Subcutaneous abdominal adipose tissue (tissue), 5 donors: ENCODE data around the gene STAM.

Experiments
- H3K27ac ChIP-seq: one replicate; pipeline ENCODE4 v1.7.0; 2013; ENCODE audit warnings: low read depth, mild to moderate bottlenecking, inconsistent platforms, low read length, moderate library complexity
- H3K27me3 ChIP-seq, 5 donors: one replicate each; pipeline ENCODE4 v1.7.0; 2013; ENCODE audit warnings: low read length in 5 of 5, inconsistent platforms in 1 of 5; ENCODE audit not compliant: control insufficient read depth in 5 of 5, insufficient read depth in 4 of 5
- H3K36me3 ChIP-seq, 5 donors: one replicate each; pipeline ENCODE4 v1.7.0; 2013; ENCODE audit warnings: low read length in 5 of 5; ENCODE audit not compliant: control insufficient read depth in 5 of 5, insufficient read depth in 5 of 5
- H3K4me1 ChIP-seq, 5 donors: one replicate each; pipeline ENCODE4 v1.7.0; 2013; ENCODE audit warnings: low read length in 5 of 5, mild to moderate bottlenecking in 3 of 5, moderate library complexity in 1 of 5; ENCODE audit not compliant: control insufficient read depth in 5 of 5, insufficient read depth in 5 of 5
- H3K4me3 ChIP-seq, 5 donors: one replicate each; pipeline ENCODE4 v1.7.0; 2013; ENCODE audit warnings: low read length in 5 of 5, low read depth in 1 of 5
- H3K9ac ChIP-seq, 5 donors: one replicate each; pipeline ENCODE4 v1.7.0; 2013; ENCODE audit warnings: low read length in 5 of 5, mild to moderate bottlenecking in 4 of 5, moderate library complexity in 3 of 5
- H3K9me3 ChIP-seq, 5 donors: one replicate each; pipeline ENCODE4 v1.7.0; 2013; ENCODE audit warnings: low read length in 5 of 5; ENCODE audit not compliant: control insufficient read depth in 5 of 5
- donor health status: healthy.
- donor health status: healthy.
- donor health status: healthy.
- donor health status: healthy.
- donor health status: healthy.

STAM gene

GRCh38 chr10:17669185-17669872, 25.4 kb downstream of the STAM start:
- H3K27ac ChIP-seq, result no peak overlapping the region

GRCh38 chr10:17671307-17671706, 27.4 kb downstream of the STAM start:
- H3K4me3 ChIP-seq, result no peak overlapping the region
- no peaks in the 10 kb centered on the region for H3K27me3 ChIP-seq
- no peaks in the 10 kb centered on the region for H3K36me3 ChIP-seq
- no peak overlapping the region for H3K9ac ChIP-seq
- no peak overlapping the region for H3K27ac ChIP-seq
- no peaks in the 10 kb centered on the region for H3K9me3 ChIP-seq
- peaks cover 0 to 33% (median 15%) of the 10 kb centered on the region in 5 donors for H3K4me1 ChIP-seq

More at GRCh38 chr10:17669185-17669872, 25.4 kb downstream of the STAM start:
- H3K9ac ChIP-seq, result no peak overlapping the region
- H3K4me3 ChIP-seq, result no peak overlapping the region
- H3K36me3 ChIP-seq, result no peaks in the 10 kb centered on the region
- peaks cover 0 to 30% (median 15%) of the 10 kb centered on the region in 5 donors for H3K4me1 ChIP-seq
- no peaks in the 10 kb centered on the region for H3K27me3 ChIP-seq
- no peaks in the 10 kb centered on the region for H3K9me3 ChIP-seq

GRCh38 chr10:17673471-17674061, 29.6 kb downstream of the STAM start:
- Histone ChIP-seq H3K27me3 (no peaks in the 10 kb centered on the region), H3K4me1 (peaks cover 0 to 34% (median 9%) of the 10 kb centered on the region in 5 donors), H3K36me3 (no peaks in the 10 kb centered on the region), H3K27ac (peak overlapping the region; percentile 63), H3K9me3 (no peaks in the 10 kb centered on the region), H3K4me3 (no peak overlapping the region), H3K9ac (peak overlapping the region in 2 of 5 donors; percentile 15 to 21)

- H3K4me3 ChIP-seq, result no peak overlapping the region
- no peaks in the 10 kb centered on the region for H3K36me3 ChIP-seq
- no peaks in the 10 kb centered on the region for H3K27me3 ChIP-seq
- peaks cover 0 to 30% (median 7%) of the 10 kb centered on the region in 5 donors for H3K4me1 ChIP-seq
- no peak overlapping the region for H3K9ac ChIP-seq
- no peaks in the 10 kb centered on the region for H3K9me3 ChIP-seq
- peak overlapping the region; percentile 63 for H3K27ac ChIP-seq
These were observed 30.6 kb downstream of the STAM start for GRCh38 chr10:17674566-17674965.

- Histone ChIP-seq H3K4me3 (no peak overlapping the region), H3K36me3 (no peaks in the 10 kb centered on the region), H3K4me1 (peaks cover 0 to 30% (median 7%) of the 10 kb centered on the region in 5 donors), H3K27ac (no peak overlapping the region), H3K27me3 (no peaks in the 10 kb centered on the region), H3K9ac (no peak overlapping the region), H3K9me3 (no peaks in the 10 kb centered on the region)
These were observed 31.7 kb downstream of the STAM start for GRCh38 chr10:17675638-17676037.

GRCh38 chr10:17676919-17677318, 33.0 kb downstream of the STAM start:
- Histone ChIP-seq H3K9ac (no peak overlapping the region), H3K27ac (no peak overlapping the region), H3K36me3 (no peaks in the 10 kb centered on the region), H3K9me3 (no peaks in the 10 kb centered on the region), H3K4me3 (no peak overlapping the region), H3K4me1 (peaks cover 0 to 30% (median 7%) of the 10 kb centered on the region in 5 donors), H3K27me3 (no peaks in the 10 kb centered on the region)

GRCh38 chr10:17682236-17682946, 38.4 kb downstream of the STAM start:
- Histone ChIP-seq H3K27me3 (no peaks in the 10 kb centered on the region), H3K9ac (no peak overlapping the region), H3K4me1 (peaks cover 0 to 3% (median 3%) of the 10 kb centered on the region in 5 donors), H3K4me3 (no peak overlapping the region), H3K9me3 (no peaks in the 10 kb centered on the region), H3K27ac (no peak overlapping the region), H3K36me3 (peaks cover 0 to 2% (median 0%) of the 10 kb centered on the region in 5 donors)

GRCh38 chr10:17683541-17683940, 39.6 kb downstream of the STAM start:
- no peaks in the 10 kb centered on the region for H3K27me3 ChIP-seq
- no peak overlapping the region for H3K4me3 ChIP-seq
- H3K4me1 ChIP-seq, result peaks cover 0 to 3% (median 0%) of the 10 kb centered on the region in 5 donors
- peaks cover 0 to 2% (median 0%) of the 10 kb centered on the region in 5 donors for H3K36me3 ChIP-seq
- H3K9me3 ChIP-seq, result no peaks in the 10 kb centered on the region
- H3K27ac ChIP-seq, result no peak overlapping the region
- H3K9ac ChIP-seq, result no peak overlapping the region

GRCh38 chr10:17684537-17684936, 40.6 kb downstream of the STAM start:
- Histone ChIP-seq H3K27ac (no peak overlapping the region), H3K27me3 (no peaks in the 10 kb centered on the region), H3K4me3 (no peak overlapping the region), H3K9ac (no peak overlapping the region), H3K36me3 (peaks cover 0 to 7% (median 3%) of the 10 kb centered on the region in 5 donors), H3K9me3 (no peaks in the 10 kb centered on the region), H3K4me1 (peaks cover 0 to 3% (median 0%) of the 10 kb centered on the region in 5 donors)
